GM18907 (cell line): ENCODE measurements around the gene UBXN10.

Experiments used
- ATAC-seq: cut with Tn5 transposase; IDR thresholded peaks from one replicate; pipeline ENCODE4 v1.9.1; 2021; ENCODE audit warnings: mild to moderate bottlenecking, moderate library complexity; ENCODE audit not compliant: unreplicated experiment

The UBXN10 gene

GRCh38 chr1:20185834-20186782 lies at the start of gene UBXN10, which contains the start of gene PLA2G2C:
UBXN10 (plus strand) TSS chr1:20186096; CDS start chr1:20190562, 4,466 bp downstream.
PLA2G2C (minus strand) TSS chr1:20186518; CDS start chr1:20177363, 9,155 bp downstream.
- no peak for ATAC-seq

GRCh38 chr1:20136249-20136648 lies 49.6 kb upstream of the UBXN10 start:
- ATAC-seq: no peak

- ATAC-seq: no peak
These were observed 48.8 kb upstream of the UBXN10 start for GRCh38 chr1:20137055-20137454.

GRCh38 chr1:20137604-20138003 lies 48.3 kb upstream of the UBXN10 start:
- no peak for ATAC-seq

GRCh38 chr1:20138346-20138745 lies 47.5 kb upstream of the UBXN10 start:
- no peak for ATAC-seq

GRCh38 chr1:20138961-20139550 lies 46.8 kb upstream of the UBXN10 start, which contains the start of gene PLA2G2F:
PLA2G2F (plus strand) TSS chr1:20139323; CDS start chr1:20139428, 105 bp downstream.
- no peak for ATAC-seq

DNA sequence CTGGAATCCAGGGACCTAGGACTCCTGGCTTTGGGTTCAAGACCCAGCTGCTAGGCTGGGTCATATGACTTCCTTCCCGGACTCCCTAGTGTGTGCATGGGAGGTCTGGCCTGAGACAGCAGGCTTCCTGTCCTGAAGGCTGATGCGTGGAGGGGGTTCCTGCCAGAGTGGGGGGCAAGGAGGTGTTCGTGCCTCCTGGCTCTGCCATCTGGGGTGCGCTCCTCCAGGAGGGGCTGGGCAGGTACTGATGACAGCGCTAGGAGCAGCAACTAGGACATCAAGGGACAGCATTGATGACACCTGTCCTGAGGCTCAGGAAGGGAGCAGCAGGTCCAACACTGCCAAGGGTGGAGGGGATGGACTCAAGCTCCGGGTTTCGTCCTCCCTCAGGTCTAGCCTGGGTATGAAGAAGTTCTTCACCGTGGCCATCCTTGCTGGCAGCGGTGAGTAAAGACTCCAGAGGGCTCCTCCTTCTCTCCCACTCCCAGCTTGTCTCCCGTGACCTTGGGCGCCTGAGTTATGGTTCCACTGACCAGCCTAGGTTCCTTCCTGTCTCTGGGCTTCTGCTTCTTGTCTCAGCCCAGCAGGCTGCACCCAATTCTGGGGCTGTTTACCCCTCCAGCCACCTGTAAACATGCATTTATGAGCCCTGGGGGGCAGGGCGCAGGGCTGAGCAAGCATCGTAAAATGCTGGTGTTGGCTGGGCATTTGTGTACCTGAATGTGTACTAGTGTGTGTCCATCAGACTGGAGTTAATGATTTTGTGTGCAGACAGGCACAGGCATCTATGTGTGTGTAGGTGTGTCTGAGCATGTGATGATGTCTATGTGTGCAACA lies 45.9 kb upstream of the UBXN10 start:
- ATAC-seq: no peak

DNA sequence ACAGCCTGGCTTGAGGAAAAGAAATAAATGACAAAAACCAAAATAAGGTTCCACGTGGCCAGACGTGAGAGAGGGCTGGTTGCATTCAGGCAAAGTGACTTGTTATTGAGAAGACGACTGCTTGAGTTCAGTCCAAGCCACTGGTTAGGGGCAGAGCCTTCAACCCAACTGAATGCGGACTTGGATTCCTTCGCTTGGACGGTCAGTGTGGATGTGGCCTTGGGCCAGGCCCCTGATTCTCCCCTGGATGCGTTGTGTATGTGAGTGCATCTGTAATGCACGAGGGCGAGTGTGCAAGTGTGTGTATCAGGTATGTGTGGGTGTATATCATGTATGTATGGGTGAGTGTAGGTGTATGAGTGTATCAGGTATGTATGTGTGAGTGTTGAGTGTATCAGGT lies 44.9 kb upstream of the UBXN10 start:
- no peak for ATAC-seq

GRCh38 chr1:20141466-20141865 lies 44.4 kb upstream of the UBXN10 start:
- ATAC-seq: no peak

- ATAC-seq: no peak
These were observed 43.7 kb upstream of the UBXN10 start for GRCh38 chr1:20142001-20142710.

DNA sequence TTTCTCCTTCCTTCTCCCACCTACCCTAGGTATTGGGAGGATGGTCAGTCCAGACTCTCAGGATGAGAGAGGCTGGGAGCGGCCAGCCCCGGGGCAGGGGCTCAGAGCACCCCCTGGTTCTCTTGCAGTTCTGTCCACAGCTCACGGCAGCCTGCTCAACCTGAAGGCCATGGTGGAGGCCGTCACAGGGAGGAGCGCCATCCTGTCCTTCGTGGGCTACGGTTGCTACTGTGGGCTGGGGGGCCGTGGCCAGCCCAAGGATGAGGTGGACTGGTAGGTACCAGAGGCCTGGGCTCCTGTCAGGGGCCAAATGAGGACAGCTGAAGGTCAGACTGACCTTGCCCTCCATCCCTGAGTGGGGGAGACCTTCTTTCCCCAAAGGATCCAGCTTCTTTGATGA lies 42.6 kb upstream of the UBXN10 start:
- no peak for ATAC-seq

- ATAC-seq: no peak
These were observed 41.9 kb upstream of the UBXN10 start for GRCh38 chr1:20143734-20144565.

GRCh38 chr1:20147846-20148570 lies 37.9 kb upstream of the UBXN10 start:
- ATAC-seq: no peak

DNA sequence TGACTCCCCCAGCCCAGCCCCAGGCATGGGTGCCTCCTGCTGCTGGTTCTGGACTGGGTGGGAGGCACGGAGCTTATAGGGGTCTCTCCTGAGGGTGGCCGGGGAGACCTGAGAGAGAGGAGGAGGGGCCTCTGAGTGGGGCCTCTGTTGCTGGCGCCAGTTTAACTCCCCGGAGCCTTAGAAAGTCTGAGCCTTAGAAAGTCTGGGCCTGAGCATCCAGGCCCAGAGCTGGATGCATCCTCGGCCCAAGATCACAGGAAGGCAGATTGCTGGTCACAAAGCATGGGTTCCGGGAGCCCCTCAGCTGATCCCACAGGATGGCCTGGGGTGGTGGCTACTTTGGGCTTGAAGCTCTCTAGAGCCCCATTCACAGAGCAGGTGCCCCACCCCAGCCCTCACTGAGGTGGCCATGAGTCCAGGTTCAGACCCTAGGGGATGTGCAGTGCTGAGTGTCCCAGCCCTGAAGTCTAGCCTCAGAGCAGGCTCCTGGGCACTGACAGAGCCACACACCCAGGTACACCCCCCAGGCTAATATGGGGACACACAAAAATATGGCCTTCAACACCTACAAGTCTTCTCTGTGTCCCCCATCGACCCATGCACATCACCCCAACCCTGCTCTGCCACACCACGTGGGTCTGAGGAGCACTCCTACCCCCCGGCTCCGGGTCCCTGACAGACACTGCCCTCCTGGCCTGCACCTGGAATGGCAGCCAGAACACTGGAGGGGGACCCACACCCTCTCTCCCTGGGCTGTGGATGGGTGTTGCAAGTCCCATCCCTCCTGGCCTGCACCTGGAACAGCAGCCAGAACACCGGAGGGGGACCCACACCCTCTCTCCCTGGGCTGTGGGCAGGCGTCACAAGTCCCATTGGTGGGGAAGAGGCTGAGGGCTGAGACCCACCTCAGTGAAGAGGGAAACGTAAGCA lies 37.1 kb upstream of the UBXN10 start:
- no peak for ATAC-seq

DNA sequence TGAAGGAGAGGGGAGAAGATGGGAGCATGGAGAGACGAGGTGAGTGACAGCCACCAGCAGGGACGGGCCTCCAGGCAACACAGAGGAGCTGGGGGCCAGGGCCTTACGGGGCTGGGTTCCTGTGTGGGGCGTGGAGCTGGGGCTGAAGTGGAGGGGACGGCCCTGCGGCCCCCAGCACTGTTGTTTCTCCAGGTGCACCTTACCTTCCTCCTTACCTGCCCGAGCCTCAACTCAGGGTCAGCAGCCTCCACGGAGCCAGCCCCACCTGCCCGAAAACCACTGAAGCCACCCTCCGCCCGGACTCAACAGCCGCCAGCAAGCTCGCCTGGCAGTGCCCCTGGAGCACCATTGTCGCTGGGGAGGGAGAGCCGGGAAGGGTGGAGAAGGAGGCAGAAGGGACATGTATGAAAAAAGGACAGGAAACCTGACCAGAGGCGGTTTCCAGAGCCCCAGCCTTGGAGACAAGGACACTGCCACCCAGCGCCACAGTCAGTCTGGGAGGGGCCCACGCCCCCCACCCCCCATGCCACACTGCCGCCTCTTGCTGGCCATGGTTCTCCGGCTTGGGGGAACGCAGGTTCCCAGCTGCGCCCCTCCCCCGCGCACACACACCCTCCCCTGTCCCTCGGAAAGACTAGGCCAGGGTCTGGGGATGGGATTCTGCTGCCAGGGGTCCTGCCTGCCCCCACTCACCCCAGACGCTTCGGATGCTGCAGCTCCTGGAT lies 36.1 kb upstream of the UBXN10 start:
- no peak for ATAC-seq

DNA sequence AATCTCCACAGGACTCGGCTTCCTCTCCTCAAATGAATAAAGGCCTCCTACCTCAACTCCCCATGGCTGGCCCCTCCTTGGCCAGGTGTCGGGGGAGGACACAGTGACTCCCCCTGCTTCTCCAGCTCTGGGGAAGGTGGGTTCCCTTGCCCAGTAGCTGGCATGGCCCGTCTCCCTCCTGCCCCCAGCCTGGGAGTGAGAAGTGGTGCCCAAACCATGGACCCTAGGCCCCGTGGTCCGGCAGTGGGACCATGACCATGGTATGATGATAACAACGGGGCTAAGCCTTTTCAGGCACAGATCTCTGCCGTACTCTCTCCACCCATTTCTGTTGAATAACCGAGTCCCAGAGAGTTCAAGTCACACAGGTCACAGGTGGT lies 35.6 kb upstream of the UBXN10 start:
- ATAC-seq: no peak

GRCh38 chr1:20150969-20151368 lies 34.9 kb upstream of the UBXN10 start:
- ATAC-seq: no peak
